Liver (tissue), 9 donors: ENCODE results near the gene ADCK1. TPM values are rescaled to one million over a fixed set of nuclear protein-coding genes. Genes with fewer than 3 reads are reported as not detected.
"Not testable (repeated sequence)": the region's sequence is repeated elsewhere in the genome, so short reads cannot be mapped to it uniquely, and the experiment has no call there.

Experiments
- DNase-seq: peaks from one replicate; pipeline ENCODE4 v3.0.0-alpha.2; 2017; ENCODE audit warnings: low spot score
- H3K27ac ChIP-seq, 2 donors: one replicate each; pipeline ENCODE4 v1.7.0; 2013; ENCODE audit warnings: inconsistent platforms in 2 of 2, low read length in 2 of 2, control low read depth in 1 of 2, low read depth in 1 of 2, mild to moderate bottlenecking in 1 of 2
- H3K27me3 ChIP-seq, 4 donors: one replicate each; pipeline versions ENCODE4 v1.6.1 to v1.7.0; 2013; ENCODE audit warnings: low read length in 3 of 4, inconsistent platforms in 1 of 4, mild to moderate bottlenecking in 1 of 4, moderate library complexity in 1 of 4; ENCODE audit not compliant: control insufficient read depth in 4 of 4, insufficient read depth in 4 of 4
- H3K36me3 ChIP-seq, 4 donors: one replicate each; pipeline versions ENCODE4 v1.6.1 to v1.7.0; 2013; ENCODE audit warnings: low read length in 3 of 4, mild to moderate bottlenecking in 3 of 4, low read depth in 1 of 4, moderate library complexity in 1 of 4; ENCODE audit not compliant: control insufficient read depth in 4 of 4, insufficient read depth in 3 of 4
- H3K4me1 ChIP-seq, 4 donors: one replicate each; pipeline versions ENCODE4 v1.6.1 to v1.7.0; 2013; ENCODE audit warnings: low read length in 3 of 4, mild to moderate bottlenecking in 3 of 4, moderate library complexity in 1 of 4; ENCODE audit not compliant: control insufficient read depth in 4 of 4, insufficient read depth in 4 of 4
- H3K4me3 ChIP-seq, 3 donors: one replicate each; pipeline versions ENCODE4 v1.6.1 to v1.7.0; 2013; ENCODE audit warnings: low read length in 3 of 3, control low read depth in 1 of 3, low read depth in 1 of 3, mild to moderate bottlenecking in 1 of 3
- H3K9ac ChIP-seq, 2 donors: one replicate each; pipeline ENCODE4 v1.7.0; 2013; ENCODE audit warnings: low read length in 2 of 2, mild to moderate bottlenecking in 2 of 2, moderate library complexity in 2 of 2, control low read depth in 1 of 2, low read depth in 1 of 2
- H3K9me3 ChIP-seq, 4 donors: one replicate each; pipeline versions ENCODE4 v1.6.1 to v1.7.0; 2013; ENCODE audit warnings: low read length in 3 of 4; ENCODE audit not compliant: control insufficient read depth in 4 of 4
- EGR1 ChIP-seq, 2 donors: IDR thresholded peaks; 2 replicates each; pipeline ENCODE4 v1.6.1; 2016 to 2018; ENCODE audit warnings: antibody characterized with exemption in 2 of 2, low read depth in 2 of 2
- FOXA1 ChIP-seq: IDR thresholded peaks from 2 replicates; pipeline ENCODE4 v1.6.1; 2016; ENCODE audit warnings: antibody characterized with exemption
- FOXA2 ChIP-seq: IDR thresholded peaks from 2 replicates; pipeline ENCODE4 v1.6.1; 2016; ENCODE audit warnings: antibody characterized with exemption
- HNF4A ChIP-seq, 2 donors: conservative IDR thresholded peaks; 2 replicates each; pipeline ENCODE4 v1.6.1; 2016; ENCODE audit warnings: antibody characterized with exemption in 2 of 2, mild to moderate bottlenecking in 2 of 2
- HNF4G ChIP-seq: IDR thresholded peaks from 2 replicates; pipeline ENCODE4 v1.6.1; 2016; ENCODE audit warnings: antibody characterized with exemption
- JUND ChIP-seq, 2 donors: IDR thresholded peaks; 2 replicates each; pipeline ENCODE4 v1.6.1; 2016; ENCODE audit warnings: antibody characterized with exemption in 2 of 2
- NR2F2 ChIP-seq: IDR thresholded peaks from 2 replicates; pipeline ENCODE4 v1.6.1; 2016; ENCODE audit warnings: antibody characterized with exemption
- RAD21 ChIP-seq, 2 donors: IDR thresholded peaks; 2 replicates each; pipeline ENCODE4 v1.6.1; 2016; ENCODE audit warnings: antibody characterized with exemption in 2 of 2, mild to moderate bottlenecking in 2 of 2
- RXRA ChIP-seq, 2 donors: IDR thresholded peaks; 2 replicates each; pipeline ENCODE4 v1.6.1; 2017 to 2018; ENCODE audit warnings: antibody characterized with exemption in 2 of 2, mild to moderate bottlenecking in 1 of 2
- TAF1 ChIP-seq: conservative IDR thresholded peaks from 2 replicates; pipeline ENCODE4 v1.6.1; 2016; ENCODE audit warnings: antibody characterized with exemption, mild to moderate bottlenecking
- YY1 ChIP-seq: IDR thresholded peaks from 2 replicates; pipeline ENCODE4 v1.6.1; 2016; ENCODE audit warnings: antibody characterized with exemption, mild to moderate bottlenecking
- WGBS: extraction: QIAGEN DNeasy Blood & Tissue Kit; methylation state at CpG from one replicate; pipeline ENCODE4 v1.1.7; 2013; 5-methylcytosine and 5-hydroxymethylcytosine counted together
- polyA plus RNA-seq, 2 donors: library from polyadenylated mRNA; stranded (reverse) in 1 of 2; unstranded in 1 of 2; fragments of 200-250 nt in 1 of 2; fragments of >200 nt in 1 of 2; fragmentation: Nextera tagmentation in 1 of 2; extraction: Ambion mirVana in 1 of 2; gene quantifications; one replicate each; pipeline versions ENCODE4 v1.2.1 to v1.2.3, GENCODE V29; 2013 to 2015
- total RNA-seq, 2 donors: library from RNA; depleted of rRNA; stranded (reverse); fragments of >200 nt; gene quantifications; one replicate each; pipeline ENCODE4 v1.2.3, GENCODE V29; 2014
- TF ChIP-seq, protein P1 (sequence below): IDR thresholded peaks from 2 replicates; pipeline ENCODE4 v1.6.1; 2016; ENCODE audit warnings: antibody characterized with exemption
- TF ChIP-seq, protein P2 (sequence below): IDR thresholded peaks from 2 replicates; pipeline ENCODE4 v1.6.1; 2016; ENCODE audit warnings: antibody characterized with exemption
- donor health status: healthy.
- donor health status: healthy.
- donor health status: healthy.
- donor health status: healthy.
- donor health status: healthy.

Gene ADCK1
- total and polyA plus RNA-seq, 4 donors = 4.0 to 4.9 (median 4.4) TPM

GRCh38 chr14:77763978-77764377 lies 35.9 kb upstream of the ADCK1 start:
- no peak for DNase-seq

GRCh38 chr14:77768442-77769069 lies 31.4 kb upstream of the ADCK1 start:
- not testable (repeated sequence) for H3K27me3 ChIP-seq, H3K36me3 ChIP-seq, H3K9me3 ChIP-seq, DNase-seq, H3K4me3 ChIP-seq, H3K9ac ChIP-seq, H3K4me1 ChIP-seq, H3K27ac ChIP-seq
- WGBS = 52% methylated on average over 2 of the region's 2 CpGs

More at GRCh38 chr14:77763978-77764377, 35.9 kb upstream of the ADCK1 start:
- Histone ChIP-seq H3K4me3 (no peak overlapping the region), H3K4me1 (peaks cover 5 to 15% (median 9%) of the 10 kb centered on the region in 4 donors), H3K27me3 (no peaks in the 10 kb centered on the region), H3K27ac (no peak overlapping the region), H3K9me3 (no peaks in the 10 kb centered on the region), H3K36me3 (no peaks in the 10 kb centered on the region), H3K9ac (no peak overlapping the region)
- WGBS = 92% methylated on average over 3 of the region's 3 CpGs
- TF ChIP-seq, protein P1, sequence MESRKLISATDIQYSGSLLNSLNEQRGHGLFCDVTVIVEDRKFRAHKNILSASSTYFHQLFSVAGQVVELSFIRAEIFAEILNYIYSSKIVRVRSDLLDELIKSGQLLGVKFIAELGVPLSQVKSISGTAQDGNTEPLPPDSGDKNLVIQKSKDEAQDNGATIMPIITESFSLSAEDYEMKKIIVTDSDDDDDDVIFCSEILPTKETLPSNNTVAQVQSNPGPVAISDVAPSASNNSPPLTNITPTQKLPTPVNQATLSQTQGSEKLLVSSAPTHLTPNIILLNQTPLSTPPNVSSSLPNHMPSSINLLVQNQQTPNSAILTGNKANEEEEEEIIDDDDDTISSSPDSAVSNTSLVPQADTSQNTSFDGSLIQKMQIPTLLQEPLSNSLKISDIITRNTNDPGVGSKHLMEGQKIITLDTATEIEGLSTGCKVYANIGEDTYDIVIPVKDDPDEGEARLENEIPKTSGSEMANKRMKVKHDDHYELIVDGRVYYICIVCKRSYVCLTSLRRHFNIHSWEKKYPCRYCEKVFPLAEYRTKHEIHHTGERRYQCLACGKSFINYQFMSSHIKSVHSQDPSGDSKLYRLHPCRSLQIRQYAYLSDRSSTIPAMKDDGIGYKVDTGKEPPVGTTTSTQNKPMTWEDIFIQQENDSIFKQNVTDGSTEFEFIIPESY = no peak
- TF ChIP-seq JUND (IDR thresholded peaks at IDR 0.05) (no peak), YY1 (no peak), RXRA (IDR thresholded peaks at IDR 0.05) (no peak), RAD21 (IDR thresholded peaks at IDR 0.05) (no peak)

GRCh38 chr14:77773966-77774365 lies 25.9 kb upstream of the ADCK1 start:
- WGBS = 80% methylated on average over 4 of the region's 4 CpGs
- H3K36me3 ChIP-seq = not testable (repeated sequence)

DNA sequence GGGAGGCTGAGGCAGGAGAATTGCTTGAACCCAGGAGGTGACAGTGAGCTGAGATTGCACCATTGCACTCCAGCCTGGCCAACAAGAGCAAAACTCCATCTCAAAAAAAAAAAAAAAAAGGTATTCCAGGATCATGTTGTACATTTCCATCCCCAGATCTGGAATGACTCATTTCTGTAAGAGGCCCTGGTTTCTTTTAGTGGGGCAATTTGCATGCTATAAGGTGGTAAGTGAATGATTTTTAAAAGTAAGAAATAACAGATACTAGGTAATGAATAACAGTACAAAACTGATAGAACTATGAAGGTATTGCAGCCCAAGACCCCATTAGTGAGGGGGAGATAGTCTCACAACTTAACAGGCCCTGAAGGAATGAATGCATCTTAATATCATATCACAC lies 17.7 kb upstream of the ADCK1 start:
- TF ChIP-seq TAF1 = no peak
- Histone ChIP-seq H3K4me3 (no peak overlapping the region), H3K9me3 (no peaks in the 10 kb centered on the region), H3K36me3 (no peaks in the 10 kb centered on the region), H3K9ac (no peak overlapping the region), H3K27me3 (no peaks in the 10 kb centered on the region), H3K4me1 (no peaks in the 10 kb centered on the region), H3K27ac (no peak overlapping the region)
- no peak for DNase-seq

More at GRCh38 chr14:77773966-77774365, 25.9 kb upstream of the ADCK1 start:
- not testable (repeated sequence) for DNase-seq, H3K27me3 ChIP-seq, H3K4me3 ChIP-seq, H3K27ac ChIP-seq, H3K4me1 ChIP-seq, H3K9me3 ChIP-seq, H3K9ac ChIP-seq

DNA sequence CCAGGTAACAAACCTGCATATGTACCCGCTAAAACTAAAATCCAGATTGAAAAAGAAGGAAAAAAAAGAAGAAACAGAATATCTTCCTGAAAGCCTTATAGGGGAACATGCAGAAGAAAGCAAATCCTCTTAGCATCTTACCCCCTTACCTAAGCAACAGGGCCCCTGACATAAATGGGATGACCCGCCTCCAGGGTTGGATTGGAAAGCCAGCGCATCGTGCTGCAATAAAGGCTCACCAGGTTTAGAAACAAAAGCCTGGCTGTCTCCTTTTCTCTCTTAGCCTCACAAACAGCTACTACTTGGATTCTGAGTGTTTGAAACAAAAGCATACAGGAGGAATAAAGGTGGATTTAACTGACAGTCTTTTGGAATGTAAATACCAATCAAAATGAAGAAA lies 13.8 kb upstream of the ADCK1 start:
- 58% methylated on average over 4 of the region's 4 CpGs for WGBS
- H3K9me3 ChIP-seq = no peaks in the 10 kb centered on the region
- no peak for TF ChIP-seq HNF4A (conservative IDR thresholded peaks at IDR 0.05)
- TF ChIP-seq, protein P1 = no peak
- TF ChIP-seq FOXA2 = no peak
- TF ChIP-seq, protein P2, sequence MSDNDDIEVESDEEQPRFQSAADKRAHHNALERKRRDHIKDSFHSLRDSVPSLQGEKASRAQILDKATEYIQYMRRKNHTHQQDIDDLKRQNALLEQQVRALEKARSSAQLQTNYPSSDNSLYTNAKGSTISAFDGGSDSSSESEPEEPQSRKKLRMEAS = no peak
- no peak for TF ChIP-seq HNF4G
- TF ChIP-seq RAD21 (IDR thresholded peaks at IDR 0.05) = no peak
- no peak for TF ChIP-seq EGR1 (IDR thresholded peaks at IDR 0.05; ENCODE audit: low read depth in 2 of 2)
- TF ChIP-seq NR2F2 = no peak
- TF ChIP-seq FOXA1 = no peak

More for the DNA sequence above, 13.8 kb upstream of the ADCK1 start:
- Histone ChIP-seq H3K9ac (no peak overlapping the region), H3K4me3 (no peak overlapping the region), H3K27me3 (no peaks in the 10 kb centered on the region), H3K4me1 (no peaks in the 10 kb centered on the region), H3K27ac (no peak overlapping the region), H3K36me3 (no peaks in the 10 kb centered on the region)
- DNase-seq = no peak
